Measurements from ENCODE around the gene TMEM150A.
"Not testable (repeated sequence)": the region's sequence is repeated elsewhere in the genome, so short reads cannot be mapped to it uniquely, and the experiment has no call there.

Gene TMEM150A, protein sequence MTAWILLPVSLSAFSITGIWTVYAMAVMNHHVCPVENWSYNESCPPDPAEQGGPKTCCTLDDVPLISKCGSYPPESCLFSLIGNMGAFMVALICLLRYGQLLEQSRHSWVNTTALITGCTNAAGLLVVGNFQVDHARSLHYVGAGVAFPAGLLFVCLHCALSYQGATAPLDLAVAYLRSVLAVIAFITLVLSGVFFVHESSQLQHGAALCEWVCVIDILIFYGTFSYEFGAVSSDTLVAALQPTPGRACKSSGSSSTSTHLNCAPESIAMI

DNA sequence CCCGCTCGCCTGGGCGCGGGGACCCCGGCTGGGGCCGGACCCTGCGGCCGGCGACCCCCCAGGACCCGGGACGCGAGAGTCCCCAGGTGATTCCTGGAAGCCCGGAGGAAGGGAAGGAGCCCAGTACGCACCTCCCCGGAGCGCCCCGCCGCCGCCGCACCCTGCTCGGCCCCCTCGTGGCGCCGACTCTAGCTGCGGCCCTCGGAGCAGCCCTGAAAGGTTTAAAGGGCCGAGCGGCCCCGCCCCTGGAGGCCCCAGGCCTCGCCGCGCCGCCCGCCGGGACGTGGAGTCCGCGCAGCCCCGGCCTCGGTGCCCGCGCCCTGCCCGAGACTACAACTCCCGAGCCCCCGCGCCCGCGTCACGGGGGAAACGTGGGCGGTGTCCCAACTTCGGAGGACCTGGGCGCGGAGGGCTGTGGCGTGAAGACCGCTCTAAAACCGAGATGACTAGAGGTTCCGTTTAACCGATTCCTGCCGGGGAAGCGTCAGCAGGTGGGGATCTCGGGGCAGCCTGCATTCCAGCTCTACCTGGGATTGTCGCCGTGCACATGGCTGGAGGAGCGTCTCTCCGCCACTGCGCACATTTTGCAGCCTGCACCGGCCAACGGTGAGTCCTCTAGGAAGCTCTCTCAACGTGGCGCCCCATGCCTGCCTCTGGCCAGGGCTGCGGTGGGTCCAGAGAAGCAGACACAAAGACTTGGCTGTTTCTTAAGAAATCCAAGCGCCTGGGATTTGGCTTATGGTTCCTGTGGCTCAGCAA lies at the start of gene TMEM150A:
Gene TMEM150A, minus strand, starts transcription at position 223 of the 759 bp plus-strand sequence. CDS start 750 bp downstream, outside the sequence.
- DNase-seq (ENCODE audit: low spot score), result peak; percentile 40

GRCh38 chr2:85652056-85652455 lies 49.6 kb upstream of the TMEM150A start:
- no peak for DNase-seq (ENCODE audit: low spot score)

DNA sequence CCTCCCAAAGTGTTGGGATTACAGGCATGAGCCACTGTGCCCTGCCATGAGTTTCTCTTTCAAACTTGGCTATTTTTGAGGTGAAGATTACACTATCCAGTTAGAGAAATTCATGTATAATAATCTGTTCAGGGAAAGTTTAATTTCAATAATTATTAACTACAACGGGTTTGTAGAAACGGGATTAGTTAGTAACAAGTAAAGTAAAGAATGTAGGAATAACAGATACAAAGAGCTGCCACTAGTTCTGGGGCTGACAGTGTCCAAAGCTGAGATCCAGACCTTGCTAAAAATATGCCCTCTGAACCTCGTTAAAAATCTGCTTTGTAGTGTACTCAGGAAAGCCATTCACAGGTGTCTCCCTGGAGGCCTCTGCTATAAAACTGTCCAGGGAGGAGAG lies 48.6 kb upstream of the TMEM150A start:
- DNase-seq (ENCODE audit: low spot score), result no peak

GRCh38 chr2:85650456-85650855 lies 48.0 kb upstream of the TMEM150A start:
- no peak for DNase-seq (ENCODE audit: low spot score)

DNA sequence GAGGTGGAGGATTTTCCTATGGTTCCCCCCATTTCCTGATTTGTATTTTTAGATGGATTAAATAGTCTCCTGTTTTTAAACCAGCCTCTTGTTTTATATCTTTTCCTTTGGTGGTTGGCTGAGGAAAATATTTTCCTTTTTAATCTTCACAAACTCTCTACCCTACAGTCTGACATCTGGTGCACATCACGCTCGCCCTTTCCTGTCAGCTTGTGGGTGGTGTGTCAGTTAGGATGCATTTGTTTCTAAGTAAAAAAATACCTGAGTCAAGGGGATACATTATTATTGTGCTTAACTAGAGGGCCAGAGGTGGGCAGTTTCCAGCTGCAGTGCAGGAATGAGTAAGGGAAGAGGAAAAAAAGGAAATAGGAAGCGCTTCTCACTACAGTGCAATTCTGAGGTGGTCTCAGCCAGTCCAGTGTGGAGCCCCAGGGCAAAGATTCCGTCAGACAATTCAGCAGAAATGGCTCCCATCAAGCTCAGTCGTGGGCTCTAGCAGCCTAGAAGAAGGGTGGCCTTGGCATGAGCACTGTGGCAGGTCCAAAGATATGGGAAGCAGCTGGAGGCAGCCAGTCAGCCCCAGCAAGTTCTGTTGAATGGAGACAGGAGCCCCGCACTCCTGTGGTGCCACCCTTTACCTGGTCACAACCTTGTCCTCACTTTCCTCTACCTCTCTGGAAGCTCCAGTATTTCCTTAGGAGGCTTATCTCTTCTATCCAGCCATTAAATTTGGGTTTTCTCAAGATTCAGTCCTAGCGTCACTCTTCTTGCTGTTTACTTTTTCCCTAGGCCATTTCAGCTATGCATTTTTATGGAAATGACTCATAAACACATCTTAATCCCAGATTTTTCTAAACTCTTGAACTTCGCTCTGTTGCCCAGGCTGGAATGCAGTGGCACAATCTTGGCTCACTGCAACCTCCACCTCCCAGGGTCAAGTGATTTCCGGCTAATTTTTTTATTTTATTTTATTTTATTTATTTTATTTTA lies 47.0 kb upstream of the TMEM150A start:
- DNase-seq (ENCODE audit: low spot score), result no peak

DNA sequence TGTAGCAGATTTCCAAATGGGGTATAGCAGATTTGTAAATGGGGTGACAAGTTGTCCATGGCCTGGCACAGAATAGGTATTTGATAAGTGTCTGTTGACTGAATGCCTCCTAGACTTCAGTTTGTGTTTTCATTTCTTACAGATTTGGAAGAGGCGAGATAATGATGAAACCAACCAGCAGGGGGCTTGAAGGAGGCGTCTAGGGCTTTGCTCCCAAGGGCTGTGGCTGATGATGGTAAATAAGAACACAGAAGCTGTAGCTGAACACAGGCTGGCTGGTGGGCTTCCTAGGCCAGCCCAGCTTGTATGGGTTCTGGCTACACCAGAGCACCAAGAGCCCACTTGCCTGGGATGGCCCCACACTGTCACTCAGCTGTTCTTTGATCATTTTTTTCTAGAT lies 46.1 kb upstream of the TMEM150A start:
- DNase-seq (ENCODE audit: low spot score), result peak; percentile 14

GRCh38 chr2:85647823-85648526 lies 45.5 kb upstream of the TMEM150A start:
- no peak for DNase-seq (ENCODE audit: low spot score)

- no peak for DNase-seq (ENCODE audit: low spot score)
Observed at GRCh38 chr2:85646166-85646565, 43.7 kb upstream of the TMEM150A start.

DNA sequence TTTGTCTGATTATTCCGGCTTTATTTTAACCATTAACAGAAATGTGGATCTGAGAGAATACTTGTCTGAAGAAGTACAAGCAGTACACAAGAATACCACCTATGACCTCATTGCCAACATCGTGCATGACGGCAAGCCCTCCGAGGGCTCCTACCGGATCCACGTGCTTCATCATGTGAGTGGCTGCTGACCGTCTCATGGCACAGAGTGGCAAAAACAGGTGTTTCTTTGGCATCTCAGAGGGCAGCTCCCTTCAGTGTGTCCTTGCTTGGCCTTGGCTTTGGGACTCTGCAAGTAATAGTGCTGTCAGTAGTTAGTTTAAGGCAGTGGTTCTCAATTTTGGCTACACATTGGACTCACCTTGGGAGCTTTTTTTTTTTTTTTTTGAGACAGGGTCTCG lies 42.4 kb upstream of the TMEM150A start:
- no peak for DNase-seq (ENCODE audit: low spot score)

- no peak for DNase-seq (ENCODE audit: low spot score)
Observed at GRCh38 chr2:85642725-85643124, 40.2 kb upstream of the TMEM150A start.

DNA sequence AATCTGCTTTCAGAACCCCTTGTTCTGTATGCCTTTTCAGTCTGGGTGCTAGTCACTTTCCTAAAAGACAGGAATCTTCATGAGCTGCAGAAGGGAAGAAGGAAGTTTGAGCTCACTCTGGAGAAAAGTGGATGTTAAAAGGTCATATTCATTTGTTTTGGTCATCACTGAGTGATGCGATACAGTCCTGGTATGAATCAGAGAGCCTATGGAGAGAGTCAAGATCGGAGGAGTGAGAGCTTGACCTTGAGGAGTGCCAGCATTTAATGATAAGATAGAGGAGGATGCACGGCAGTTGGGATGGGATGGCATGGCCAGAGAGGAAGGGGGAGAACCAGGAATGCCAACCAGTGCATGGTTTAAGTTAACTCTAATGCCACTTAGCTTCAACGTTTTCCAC lies 33.1 kb upstream of the TMEM150A start:
- DNase-seq (ENCODE audit: low spot score), result no peak

GRCh38 chr2:85635011-85635410 lies 32.5 kb upstream of the TMEM150A start:
- DNase-seq (ENCODE audit: low spot score), result no peak

GRCh38 chr2:85631316-85631715 lies 28.8 kb upstream of the TMEM150A start:
- no peak for DNase-seq (ENCODE audit: low spot score)

DNA sequence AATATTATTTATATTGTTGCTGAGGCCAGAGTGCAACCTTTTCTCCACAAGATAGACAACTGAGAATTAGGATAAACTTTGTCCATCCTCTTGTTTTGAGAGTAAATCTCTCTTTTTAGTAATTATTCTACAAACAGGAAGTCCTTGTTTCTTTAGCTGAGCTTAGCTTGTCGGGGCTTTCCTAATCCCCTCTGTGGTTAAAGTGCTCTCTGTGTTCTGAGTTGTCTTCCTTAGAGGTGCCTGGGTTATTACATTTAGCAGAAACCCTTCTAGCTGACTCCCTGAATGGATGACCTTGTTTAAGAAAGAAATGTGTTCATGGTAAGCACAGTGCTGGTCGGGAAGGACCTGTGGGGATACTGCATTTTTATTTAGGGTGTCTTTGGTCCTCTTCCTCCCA lies 26.2 kb upstream of the TMEM150A start:
- no peak for DNase-seq (ENCODE audit: low spot score)

DNA sequence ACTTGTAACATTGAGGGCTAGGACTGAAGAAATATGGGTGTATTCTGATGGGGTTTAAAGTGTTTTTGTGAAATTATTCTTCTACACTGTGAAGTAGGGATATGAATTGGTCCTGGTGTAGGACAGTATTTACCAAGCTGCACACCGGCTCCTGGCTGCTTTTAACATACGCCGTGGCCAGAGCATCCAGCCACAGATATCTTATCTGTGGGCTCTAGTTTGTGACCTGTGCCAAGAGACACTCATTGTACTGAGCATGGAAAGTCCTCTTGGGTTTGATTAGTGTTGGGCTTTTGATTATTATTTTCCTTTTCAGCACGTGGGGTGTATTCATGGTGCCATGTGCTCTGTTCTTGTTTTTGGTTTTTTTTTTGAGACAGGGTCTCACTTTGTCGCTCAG lies 21.5 kb upstream of the TMEM150A start:
- no peak for DNase-seq (ENCODE audit: low spot score)

GRCh38 chr2:85621338-85621737 lies 18.8 kb upstream of the TMEM150A start:
- DNase-seq (ENCODE audit: low spot score), result no peak

- no peak for DNase-seq (ENCODE audit: low spot score)
Observed at GRCh38 chr2:85619617-85620016, 17.1 kb upstream of the TMEM150A start.

- not testable (repeated sequence) for DNase-seq (ENCODE audit: low spot score)
Observed at GRCh38 chr2:85617723-85618122, 15.2 kb upstream of the TMEM150A start.

DNA sequence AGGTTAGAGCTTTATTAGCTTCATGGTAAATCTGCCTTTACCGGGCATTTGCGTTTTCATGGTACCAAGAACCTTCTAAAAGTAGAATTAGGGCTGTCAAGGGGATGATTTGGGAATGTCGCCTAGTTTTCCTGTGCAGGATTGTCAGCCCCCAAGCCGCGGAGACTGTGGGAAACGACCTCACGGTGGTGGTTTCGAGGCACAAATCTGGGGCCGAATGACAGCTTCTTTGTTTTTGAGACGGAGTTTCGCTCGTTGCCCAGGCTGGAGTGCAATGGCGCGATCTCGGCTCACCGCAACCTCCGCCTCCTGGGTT lies 12.9 kb upstream of the TMEM150A start:
- no peak for DNase-seq (ENCODE audit: low spot score)

GRCh38 chr2:85614757-85615156 lies 12.3 kb upstream of the TMEM150A start:
- not testable (repeated sequence) for DNase-seq (ENCODE audit: low spot score)

GRCh38 chr2:85613717-85614515 lies 11.4 kb upstream of the TMEM150A start:
- DNase-seq (ENCODE audit: low spot score), result no peak

All from hematopoietic multipotent progenitor cell treated with erythropoietin and hydrocortisone succinate and interleukin-3 and kit ligand, for 17 days (in vitro differentiated cells).